Measurements from ENCODE around the gene SYT2.

The SYT2 gene

DNA sequence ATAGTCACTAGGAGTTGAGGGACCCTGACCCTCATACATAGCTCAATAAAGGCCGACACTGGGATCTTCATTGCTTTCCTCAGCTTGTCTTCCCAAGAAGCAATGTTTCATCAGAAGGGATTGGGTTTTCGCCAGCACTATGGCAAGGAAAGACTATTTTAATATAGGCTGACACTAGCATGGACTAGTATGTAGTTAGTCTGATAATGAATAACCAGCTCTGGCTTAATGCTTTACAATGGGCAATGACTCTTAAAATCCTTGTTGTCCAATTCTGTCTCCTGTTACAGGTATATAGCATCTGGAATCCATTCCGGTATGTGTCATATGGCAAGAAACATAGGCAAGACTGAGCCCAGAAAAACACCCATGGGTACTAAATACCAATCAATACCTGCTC lies 15.3 kb upstream of the SYT2 start:
- TF ChIP-seq USF1 (IDR thresholded peaks at IDR 0.05) (no peak), REST (IDR thresholded peaks at IDR 0.05; ENCODE audit: low read depth) (no peak), YY1 (IDR thresholded peaks at IDR 0.05; ENCODE audit: low read depth) (no peak), TCF12 (IDR thresholded peaks at IDR 0.05; ENCODE audit: low read depth) (no peak)

- TF ChIP-seq TEAD4 (IDR thresholded peaks at IDR 0.05) (no peak), TAF1 (IDR thresholded peaks at IDR 0.05; ENCODE audit: low read depth) (no peak), EGR1 (IDR thresholded peaks at IDR 0.05) (no peak), NFIC (IDR thresholded peaks at IDR 0.05) (no peak), CREB1 (IDR thresholded peaks at IDR 0.05; ENCODE audit: low read depth) (no peak), USF1 (IDR thresholded peaks at IDR 0.05) (no peak), ZBTB7A (IDR thresholded peaks at IDR 0.05; ENCODE audit: low read depth) (no peak), RAD21 (IDR thresholded peaks at IDR 0.05; ENCODE audit: low read depth) (no peak), REST (IDR thresholded peaks at IDR 0.05; ENCODE audit: low read depth) (no peak), YY1 (IDR thresholded peaks at IDR 0.05; ENCODE audit: low read depth) (no peak), CEBPB (IDR thresholded peaks at IDR 0.05) (no peak), FOXM1 (IDR thresholded peaks at IDR 0.05; ENCODE audit: borderline replicate concordance, low read depth) (no peak), TCF12 (IDR thresholded peaks at IDR 0.05; ENCODE audit: low read depth) (no peak), EP300 (IDR thresholded peaks at IDR 0.05; ENCODE audit: borderline replicate concordance) (no peak)
- TF ChIP-seq, protein P1, sequence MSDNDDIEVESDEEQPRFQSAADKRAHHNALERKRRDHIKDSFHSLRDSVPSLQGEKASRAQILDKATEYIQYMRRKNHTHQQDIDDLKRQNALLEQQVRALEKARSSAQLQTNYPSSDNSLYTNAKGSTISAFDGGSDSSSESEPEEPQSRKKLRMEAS (IDR thresholded peaks at IDR 0.05) = no peak
Measured at GRCh38 chr1:202723708-202724107, 13.5 kb upstream of the SYT2 start.

GRCh38 chr1:202716654-202717053 lies 6.4 kb upstream of the SYT2 start:
- TF ChIP-seq TCF12 (IDR thresholded peaks at IDR 0.05; ENCODE audit: low read depth) = no peak
- no peak for TF ChIP-seq EGR1 (IDR thresholded peaks at IDR 0.05)
- no peak for TF ChIP-seq CREB1 (IDR thresholded peaks at IDR 0.05; ENCODE audit: low read depth)
- no peak for TF ChIP-seq TAF1 (IDR thresholded peaks at IDR 0.05; ENCODE audit: low read depth)
- no peak for TF ChIP-seq USF1 (IDR thresholded peaks at IDR 0.05)
- TF ChIP-seq, protein P1 (IDR thresholded peaks at IDR 0.05) = no peak
- no peak for TF ChIP-seq TEAD4 (IDR thresholded peaks at IDR 0.05)
- TF ChIP-seq ZBTB7A (IDR thresholded peaks at IDR 0.05; ENCODE audit: low read depth) = no peak
- TF ChIP-seq FOXM1 (IDR thresholded peaks at IDR 0.05; ENCODE audit: borderline replicate concordance, low read depth) = no peak
- TF ChIP-seq YY1 (IDR thresholded peaks at IDR 0.05; ENCODE audit: low read depth) = no peak
- TF ChIP-seq EP300 (IDR thresholded peaks at IDR 0.05; ENCODE audit: borderline replicate concordance) = no peak
- TF ChIP-seq CEBPB (IDR thresholded peaks at IDR 0.05) = no peak
- TF ChIP-seq RAD21 (IDR thresholded peaks at IDR 0.05; ENCODE audit: low read depth) = no peak
- no peak for TF ChIP-seq NFIC (IDR thresholded peaks at IDR 0.05)
- TF ChIP-seq REST (IDR thresholded peaks at IDR 0.05; ENCODE audit: low read depth) = no peak

GRCh38 chr1:202713110-202713509 lies 2.9 kb upstream of the SYT2 start:
- no peak for TF ChIP-seq NFIC (IDR thresholded peaks at IDR 0.05)
- no peak for TF ChIP-seq FOXM1 (IDR thresholded peaks at IDR 0.05; ENCODE audit: borderline replicate concordance, low read depth)
- TF ChIP-seq EP300 (IDR thresholded peaks at IDR 0.05; ENCODE audit: borderline replicate concordance) = no peak
- no peak for TF ChIP-seq RAD21 (IDR thresholded peaks at IDR 0.05; ENCODE audit: low read depth)
- no peak for TF ChIP-seq REST (IDR thresholded peaks at IDR 0.05; ENCODE audit: low read depth)
- TF ChIP-seq TEAD4 (IDR thresholded peaks at IDR 0.05) = no peak
- TF ChIP-seq YY1 (IDR thresholded peaks at IDR 0.05; ENCODE audit: low read depth) = no peak
- TF ChIP-seq, protein P1 (IDR thresholded peaks at IDR 0.05) = no peak
- no peak for TF ChIP-seq USF1 (IDR thresholded peaks at IDR 0.05)
- TF ChIP-seq TAF1 (IDR thresholded peaks at IDR 0.05; ENCODE audit: low read depth) = no peak
- no peak for TF ChIP-seq CEBPB (IDR thresholded peaks at IDR 0.05)
- no peak for TF ChIP-seq ZBTB7A (IDR thresholded peaks at IDR 0.05; ENCODE audit: low read depth)
- no peak for TF ChIP-seq CREB1 (IDR thresholded peaks at IDR 0.05; ENCODE audit: low read depth)
- no peak for TF ChIP-seq EGR1 (IDR thresholded peaks at IDR 0.05)
- no peak for TF ChIP-seq TCF12 (IDR thresholded peaks at IDR 0.05; ENCODE audit: low read depth)
